Stomach (tissue), 4 donors: ENCODE measurements around the gene XIST.
"Not testable (repeated sequence)": the region's sequence is repeated elsewhere in the genome, so short reads cannot be mapped to it uniquely, and the experiment has no call there.

Experiments used
- CTCF ChIP-seq, 7 experiments: fragments of 450-650 bp in 4 of 7; fragments of 200-600 bp in 3 of 7; sonication (generic) in 3 of 7; IDR thresholded peaks; one replicate each; pipeline ENCODE4 v1.5.1; 2016 to 2019; ENCODE audit warnings: antibody characterized with exemption in 7 of 7, control low read depth in 2 of 7, mild to moderate bottlenecking in 1 of 7
- POLR2A ChIP-seq, 4 donors: fragments of 450-650 bp; IDR thresholded peaks; one replicate each; pipeline ENCODE4 v1.6.1; 2016; ENCODE audit warnings: antibody characterized with exemption in 4 of 4, control low read depth in 2 of 4, mild to moderate bottlenecking in 1 of 4, moderate library complexity in 1 of 4

GRCh38 chrX:73898315-73898714 lies 45.8 kb upstream of the XIST start:
- not testable (repeated sequence) for TF ChIP-seq CTCF, POLR2A (IDR thresholded peaks at IDR 0.05)
